Smooth muscle cell (in vitro differentiated cells): ENCODE results near the gene KAT14. TPM values are rescaled to one million over a fixed set of nuclear protein-coding genes. Genes with fewer than 3 reads are reported as not detected.

Source experiments
- DNase-seq: peaks from one replicate; lab custom pipeline; 2025; ENCODE audit not compliant: unreplicated experiment; lab: John Stamatoyannopoulos, UW
- H2AFZ ChIP-seq: fragments of 200-600 bp; sonication (generic); 2 replicates; pipeline ENCODE4 v1.6.0; 2016; ENCODE audit warnings: antibody characterized with exemption, low read depth, mild to moderate bottlenecking
- H3F3A ChIP-seq: fragments of 200-600 bp; sonication (generic); 2 replicates; pipeline ENCODE4 v1.6.0; 2017; ENCODE audit warnings: antibody characterized with exemption, low read depth
- H3K27ac ChIP-seq: fragments of 200-600 bp; sonication (generic); 2 replicates; pipeline ENCODE4 v1.5.1; 2016; ENCODE audit warnings: low read depth, mild to moderate bottlenecking
- H3K27me3 ChIP-seq: fragments of 200-600 bp; sonication (generic); 2 replicates; pipeline ENCODE4 v1.6.1; 2016; ENCODE audit warnings: low read depth, mild to moderate bottlenecking
- H3K36me3 ChIP-seq: fragments of 200-600 bp; sonication (generic); 2 replicates; pipeline ENCODE4 v1.5.1; 2016; ENCODE audit warnings: low read depth
- H3K4me1 ChIP-seq: fragments of 200-600 bp; sonication (generic); 2 replicates; pipeline ENCODE4 v1.5.1; 2016; ENCODE audit warnings: low read depth
- H3K4me2 ChIP-seq: fragments of 200-600 bp; sonication (generic); 2 replicates; pipeline ENCODE4 v1.6.0; 2016; ENCODE audit warnings: mild to moderate bottlenecking
- H3K4me3 ChIP-seq: fragments of 200-600 bp; sonication (generic); 2 replicates; pipeline ENCODE4 v1.5.1; 2016; ENCODE audit warnings: mild to moderate bottlenecking
- H3K79me2 ChIP-seq: fragments of 200-600 bp; sonication (generic); 2 replicates; pipeline ENCODE4 v1.6.0; 2016; ENCODE audit warnings: low read depth, mild to moderate bottlenecking
- H3K9ac ChIP-seq: fragments of 200-600 bp; sonication (generic); 2 replicates; pipeline ENCODE4 v1.6.0; 2016; ENCODE audit warnings: low read depth
- H3K9me3 ChIP-seq: fragments of 200-600 bp; sonication (generic); replicated peaks from 2 replicates; pipeline ENCODE4 v1.5.1; 2016; ENCODE audit warnings: low read depth
- H4K20me1 ChIP-seq: fragments of 200-600 bp; sonication (generic); 2 replicates; pipeline ENCODE4 v1.6.0; 2016; ENCODE audit warnings: low read depth
- CTCF ChIP-seq: fragments of 200-600 bp; sonication (generic); IDR thresholded peaks from 2 replicates; pipeline ENCODE4 v1.5.1; 2017; ENCODE audit warnings: borderline replicate concordance, mild to moderate bottlenecking, antibody characterized with exemption; ENCODE audit not compliant: insufficient read depth, poor library complexity, severe bottlenecking
- WGBS: methylation state at CpG from one replicate; pipeline ENCODE4 v1.1.7; 2016; ENCODE audit warnings: low lambda C conversion rate; 5-methylcytosine and 5-hydroxymethylcytosine counted together
- polyA plus RNA-seq: library from polyadenylated mRNA; unstranded; fragments of >200 nt; fragmentation: Nextera tagmentation; extraction: Ambion mirVana; gene quantifications from 2 replicates; pipeline ENCODE4 v1.2.1, GENCODE V29; 2016
- total RNA-seq: library from RNA; depleted of rRNA; stranded (reverse); fragments of >200 nt; gene quantifications from 2 replicates; pipeline ENCODE4 v1.2.3, GENCODE V29; 2014

The KAT14 gene
- total and polyA plus RNA-seq, 2 experiments from 2014 or later = 7.0 to 7.1 TPM

- 96% methylated on average over 10 of the region's 10 CpGs for whole genome bisulfite sequencing
These were observed 47.2 kb upstream of the KAT14 start for GRCh38 chr20:18090477-18090876.

GRCh38 chr20:18091623-18092022 lies 46.0 kb upstream of the KAT14 start:
- WGBS = 68% methylated on average over 7 of the region's 7 CpGs
- Histone ChIP-seq H2AFZ (no peak overlapping the region), H3K27ac (no peak overlapping the region), H4K20me1 (no peaks in the 10 kb centered on the region), H3K36me3 (no peaks in the 10 kb centered on the region), H3K9ac (no peak overlapping the region), H3K4me2 (no peak overlapping the region), H3K79me2 (no peaks in the 10 kb centered on the region), H3K4me3 (no peak overlapping the region), H3K27me3 (no peaks in the 10 kb centered on the region), H3F3A (no peaks in the 10 kb centered on the region), H3K9me3 (no peaks in the 10 kb centered on the region), H3K4me1 (no peaks in the 10 kb centered on the region)
- no peak for TF ChIP-seq CTCF
- DNase-seq = no peak

More at GRCh38 chr20:18090477-18090876, 47.2 kb upstream of the KAT14 start:
- no peaks in the 10 kb centered on the region for H3K9me3 ChIP-seq
- H3K4me1 ChIP-seq = no peaks in the 10 kb centered on the region
- no peak for DNase-seq
- no peak overlapping the region for H3K4me2 ChIP-seq
- H3K9ac ChIP-seq = no peak overlapping the region
- no peak for TF ChIP-seq CTCF
- H3K36me3 ChIP-seq = no peaks in the 10 kb centered on the region
- H3K4me3 ChIP-seq = no peak overlapping the region
- no peaks in the 10 kb centered on the region for H3F3A ChIP-seq
- H4K20me1 ChIP-seq = no peaks in the 10 kb centered on the region
- H2AFZ ChIP-seq = no peak overlapping the region
- no peaks in the 10 kb centered on the region for H3K27me3 ChIP-seq
- no peaks in the 10 kb centered on the region for H3K79me2 ChIP-seq
- no peak overlapping the region for H3K27ac ChIP-seq

- no peak overlapping the region for H3K27ac ChIP-seq
- H3K4me2 ChIP-seq = no peak overlapping the region
- H3F3A ChIP-seq = no peaks in the 10 kb centered on the region
- no peaks in the 10 kb centered on the region for H3K9me3 ChIP-seq
- no peak for DNase-seq
- H2AFZ ChIP-seq = no peak overlapping the region
- TF ChIP-seq CTCF = no peak
- no peaks in the 10 kb centered on the region for H3K4me1 ChIP-seq
- H3K36me3 ChIP-seq = no peaks in the 10 kb centered on the region
- no peak overlapping the region for H3K9ac ChIP-seq
- WGBS = 93% methylated on average over 8 of the region's 8 CpGs
- H3K4me3 ChIP-seq = no peak overlapping the region
- no peaks in the 10 kb centered on the region for H4K20me1 ChIP-seq
- H3K79me2 ChIP-seq = no peaks in the 10 kb centered on the region
- H3K27me3 ChIP-seq = no peaks in the 10 kb centered on the region
These were observed 44.8 kb upstream of the KAT14 start for GRCh38 chr20:18092890-18093289.

- no peak overlapping the region for H2AFZ ChIP-seq
- WGBS = 87% methylated on average over 10 of the region's 10 CpGs
- H3K9me3 ChIP-seq = no peaks in the 10 kb centered on the region
- H3K36me3 ChIP-seq = no peaks in the 10 kb centered on the region
- no peaks in the 10 kb centered on the region for H3K79me2 ChIP-seq
- H3K27me3 ChIP-seq = no peaks in the 10 kb centered on the region
- H3K4me3 ChIP-seq = no peak overlapping the region
- H4K20me1 ChIP-seq = no peaks in the 10 kb centered on the region
- no peak overlapping the region for H3K9ac ChIP-seq
- H3F3A ChIP-seq = no peaks in the 10 kb centered on the region
- H3K4me2 ChIP-seq = no peak overlapping the region
- no peak for DNase-seq
- no peak overlapping the region for H3K27ac ChIP-seq
- no peak for TF ChIP-seq CTCF
- no peaks in the 10 kb centered on the region for H3K4me1 ChIP-seq
These were observed 44.3 kb upstream of the KAT14 start for GRCh38 chr20:18093388-18093787.
